Fibroblast of the aortic adventitia (primary cell): ENCODE results near the gene NEAT1. TPM values are rescaled to one million over a fixed set of nuclear protein-coding genes. Genes with fewer than 3 reads are reported as not detected.

Experiments used
- DNase-seq: peaks from one replicate; pipeline ENCODE4 v3.0.0-alpha.2; 2010; ENCODE audit warnings: low read depth
- H3K4me3 ChIP-seq: 2 replicates; pipeline ENCODE4 v1.5.1; 2011; ENCODE audit warnings: low read depth, mild to moderate bottlenecking, control low read depth, low read length, moderate library complexity
- CTCF ChIP-seq: IDR thresholded peaks from 2 replicates; pipeline ENCODE4 v1.5.1; 2011; ENCODE audit warnings: mild to moderate bottlenecking, low read length, control low read depth, inconsistent platforms; ENCODE audit not compliant: insufficient read depth
- total RNA-seq: library from RNA; depleted of rRNA; stranded (reverse); fragments of >200 nt; gene quantifications from 2 replicates; pipeline ENCODE4 v1.2.3, GENCODE V29; 2012; ENCODE audit warnings: low replicate concordance

The NEAT1 gene
- total RNA-seq, 1 donor: 527 TPM

DNA sequence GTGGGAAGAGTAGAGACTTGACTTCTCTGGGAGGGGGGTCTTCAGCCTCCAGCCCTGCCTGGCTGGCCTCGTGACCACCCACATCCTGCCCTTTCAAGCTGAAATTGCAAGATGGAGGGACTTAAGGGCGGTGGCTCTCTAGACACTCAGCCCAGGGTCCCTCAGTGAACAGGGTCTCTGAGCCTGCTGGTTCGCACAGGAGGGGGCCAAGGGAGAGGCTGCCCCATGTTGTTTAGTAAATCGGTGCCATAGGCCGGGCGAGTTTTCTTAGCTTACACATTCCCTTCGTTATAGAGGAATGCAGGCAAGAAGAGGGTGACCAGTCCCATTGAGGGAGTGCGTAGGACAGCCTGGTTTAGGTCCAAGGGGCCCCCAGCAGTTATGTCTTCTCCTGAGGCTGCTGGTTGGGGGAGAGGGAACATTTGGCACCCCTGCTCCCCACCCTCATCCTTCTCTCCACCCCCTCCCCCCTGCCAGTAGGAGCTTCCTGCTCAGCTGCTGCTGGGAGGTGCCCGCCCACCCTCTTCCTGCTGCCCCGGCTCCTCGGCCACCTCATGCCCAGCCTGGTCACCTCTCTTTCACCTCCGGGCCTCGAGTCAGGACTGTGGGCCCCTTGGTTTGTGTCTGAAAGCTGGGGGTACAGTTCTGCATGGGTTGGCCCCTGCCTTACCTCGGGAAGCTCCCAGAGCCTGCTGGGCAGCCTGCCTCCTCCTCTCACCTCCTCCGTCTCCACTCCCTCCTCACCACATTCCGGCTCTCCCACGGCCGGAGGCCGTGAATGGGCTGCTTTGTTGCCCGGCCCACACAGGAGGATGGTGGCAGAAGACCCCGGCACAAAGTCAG lies 32.3 kb upstream of the NEAT1 start:
- no peak for DNase-seq
- peak overlapping the region; percentile 13 for H3K4me3 ChIP-seq
- no peak for TF ChIP-seq CTCF

DNA sequence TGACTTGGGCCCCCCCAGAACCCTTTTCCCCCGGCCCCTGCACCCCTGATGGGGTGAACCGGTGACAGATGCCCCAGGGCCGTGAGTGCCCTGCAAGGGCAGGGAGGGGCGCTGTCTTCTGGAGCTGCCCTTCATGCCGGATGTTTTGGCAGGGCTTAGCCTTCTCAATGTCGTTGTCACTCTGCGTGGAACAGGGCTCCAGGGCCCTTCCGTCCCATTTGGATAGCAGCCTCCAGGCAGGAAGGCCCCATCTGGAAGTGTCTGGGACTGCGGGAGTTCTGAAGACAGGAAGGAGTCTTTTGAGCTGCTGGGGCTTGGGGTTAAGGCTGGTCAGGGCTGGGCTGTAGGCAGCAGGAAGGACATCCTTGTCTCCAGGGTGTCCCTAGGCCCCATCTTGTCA lies 31.6 kb upstream of the NEAT1 start:
- DNase-seq: no peak
- H3K4me3 ChIP-seq: no peak overlapping the region
- no peak for TF ChIP-seq CTCF

DNA sequence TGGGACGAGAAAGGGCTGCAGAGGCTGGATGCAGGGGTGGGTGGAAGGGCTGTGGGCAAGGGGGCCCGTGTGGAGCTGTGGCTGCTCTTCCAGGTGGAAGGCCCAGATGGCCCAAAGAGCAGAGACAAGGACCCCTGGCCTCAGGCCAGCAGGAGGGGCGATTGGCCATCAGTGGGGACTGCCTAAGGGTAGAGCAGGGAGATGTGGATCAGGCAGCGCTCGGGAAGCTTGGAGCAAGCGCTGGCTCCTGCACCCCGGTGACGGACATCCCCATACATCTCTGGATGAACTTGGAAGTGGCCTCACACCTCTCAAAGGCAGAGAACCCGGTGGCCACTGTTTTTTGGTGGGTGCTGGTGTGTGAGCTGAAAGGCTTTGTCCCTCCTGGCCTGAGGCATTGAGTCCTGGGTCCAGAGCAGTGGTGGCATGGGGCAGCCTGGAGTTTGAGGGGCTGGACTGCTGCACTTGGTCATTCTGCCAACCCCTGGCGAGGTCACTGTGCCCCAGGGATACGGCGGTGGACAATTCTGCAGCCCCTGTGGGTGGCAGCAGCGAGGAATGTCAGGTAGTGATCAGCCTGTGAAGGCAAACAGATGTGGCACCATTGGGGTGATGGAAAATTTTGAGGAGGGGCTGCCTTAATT lies 30.3 kb upstream of the NEAT1 start:
- TF ChIP-seq CTCF: no peak
- DNase-seq: no peak
- no peak overlapping the region for H3K4me3 ChIP-seq

- H3K4me3 ChIP-seq: no peak overlapping the region
- DNase-seq: no peak
- TF ChIP-seq CTCF: no peak
These were observed 29.7 kb upstream of the NEAT1 start for GRCh38 chr11:65392899-65393298.

DNA sequence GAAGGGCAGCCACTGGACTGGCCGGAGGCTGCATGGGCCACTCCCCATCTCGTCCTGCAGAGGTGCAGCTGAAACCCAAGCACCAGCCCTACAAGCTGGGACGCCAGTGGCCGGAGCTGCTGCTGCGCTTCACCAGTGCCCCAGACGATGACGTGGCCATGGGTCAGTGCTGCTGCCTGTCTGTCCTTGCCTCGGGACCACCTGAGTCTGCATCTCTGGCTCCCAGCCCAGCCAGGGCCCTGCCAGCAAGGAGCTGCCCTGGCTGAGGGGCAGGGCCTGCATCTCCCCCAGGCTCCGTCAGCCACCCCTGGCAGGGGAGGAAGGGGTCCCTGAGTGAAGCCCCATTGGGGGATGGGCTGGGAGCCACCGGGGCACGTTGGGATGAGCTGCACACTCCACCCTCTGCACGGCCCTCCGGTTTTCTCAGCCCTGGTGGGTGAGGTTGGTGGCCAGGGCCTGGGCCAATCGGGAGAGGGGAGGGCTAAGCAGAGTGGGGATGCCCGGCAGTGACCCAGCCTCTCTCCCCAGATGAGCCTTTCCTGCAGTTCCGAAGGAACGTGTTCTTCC lies 29.0 kb upstream of the NEAT1 start:
- DNase-seq: no peak
- no peak for TF ChIP-seq CTCF
- no peak overlapping the region for H3K4me3 ChIP-seq

DNA sequence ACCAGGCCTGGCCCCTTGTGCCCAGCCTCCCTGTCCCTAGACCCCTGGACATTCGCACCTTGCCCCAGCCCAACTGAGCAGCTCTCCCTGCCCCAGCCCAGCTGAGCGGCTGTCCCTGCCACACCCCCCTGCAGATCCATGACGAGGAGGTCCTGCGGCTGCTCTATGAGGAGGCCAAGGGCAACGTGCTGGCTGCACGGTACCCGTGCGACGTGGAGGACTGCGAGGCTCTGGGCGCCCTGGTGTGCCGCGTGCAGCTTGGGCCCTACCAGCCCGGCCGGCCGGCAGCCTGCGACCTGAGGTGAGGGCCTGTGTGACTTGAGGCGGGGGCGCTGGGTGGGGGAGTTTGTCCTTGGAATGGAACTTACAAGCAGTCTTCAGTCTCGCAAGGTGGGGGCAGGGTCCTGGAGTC lies 28.5 kb upstream of the NEAT1 start:
- no peak for TF ChIP-seq CTCF
- no peak for DNase-seq
- no peak overlapping the region for H3K4me3 ChIP-seq
